AG09309 (cell line): ENCODE data around the gene NME9.

ENCODE experiments used
- DNase-seq: peaks from one replicate; pipeline ENCODE4 v3.0.0-alpha.2; 2010; ENCODE audit warnings: low read depth
- H3K4me3 ChIP-seq: 2 replicates; pipeline ENCODE4 v1.5.1; 2011; ENCODE audit warnings: mild to moderate bottlenecking, low read depth, low read length, moderate library complexity; ENCODE audit not compliant: control insufficient read depth
- CTCF ChIP-seq: IDR thresholded peaks from 2 replicates; pipeline ENCODE4 v1.5.1; 2011; ENCODE audit warnings: mild to moderate bottlenecking, low read depth, low read length, inconsistent platforms; ENCODE audit not compliant: insufficient read depth, control insufficient read depth; ENCODE audit errors: missing control alignments

NME9 gene

GRCh38 chr3:138374573-138375134, 45.0 kb upstream of the NME9 start:
- no peak overlapping the region for H3K4me3 ChIP-seq
- DNase-seq = no peak
- no peak for TF ChIP-seq CTCF

- no peak for DNase-seq
- no peak for TF ChIP-seq CTCF
- no peak overlapping the region for H3K4me3 ChIP-seq
Observed at GRCh38 chr3:138373736-138374094, 44.1 kb upstream of the NME9 start.

GRCh38 chr3:138373087-138373735, 43.6 kb upstream of the NME9 start:
- DNase-seq = no peak
- no peak for TF ChIP-seq CTCF
- no peak overlapping the region for H3K4me3 ChIP-seq

GRCh38 chr3:138371070-138371965, 41.7 kb upstream of the NME9 start:
- no peak for TF ChIP-seq CTCF
- DNase-seq = no peak
- H3K4me3 ChIP-seq = no peak overlapping the region

- no peak for TF ChIP-seq CTCF
- DNase-seq = no peak
- no peak overlapping the region for H3K4me3 ChIP-seq
Observed at GRCh38 chr3:138370321-138370720, 40.7 kb upstream of the NME9 start.

GRCh38 chr3:138369151-138369900, 39.7 kb upstream of the NME9 start:
- no peak for TF ChIP-seq CTCF
- H3K4me3 ChIP-seq = no peak overlapping the region
- no peak for DNase-seq
